Spleen (tissue), 7 donors: Measurements from ENCODE around the gene CZIB.

ENCODE experiments used
- CTCF ChIP-seq, 11 experiments: fragments of 200-600 bp in 7 of 11; fragments of 450-650 bp in 4 of 11; sonication (generic) in 4 of 11; IDR thresholded peaks in 8 of 11; conservative IDR thresholded peaks in 3 of 11; 1 replicate in 7 of 11; 2 replicates in 4 of 11; pipeline versions ENCODE4 v1.4.0 to v1.8.0; 2016 to 2021; ENCODE audit warnings: antibody characterized with exemption in 11 of 11, inconsistent platforms in 4 of 11, mild to moderate bottlenecking in 1 of 11
- POLR2A ChIP-seq, 3 donors: fragments of 450-650 bp; IDR thresholded peaks; one replicate each; pipeline ENCODE4 v1.5.1; 2017; ENCODE audit warnings: antibody characterized with exemption in 3 of 3, mild to moderate bottlenecking in 1 of 3
- POLR2AphosphoS5 ChIP-seq, 3 donors: sonication (generic); formaldehyde crosslinking; IDR thresholded peaks; one replicate each; pipeline ENCODE4 v1.5.1; 2017; ENCODE audit warnings: antibody characterized with exemption in 3 of 3
- donor health status: DM: no; HTN: no; CAD: no; lungs with moderate emphysema.
- donor health status: DM: no; HTN: no; CAD: no.
- donor health status: DM: no; HTN: no; CAD: no.

- TF ChIP-seq CTCF (IDR thresholded peaks at IDR 0.05 in 8 of 11, conservative IDR thresholded peaks at IDR 0.05 in 3 of 11) (peak in 7 of 11 experiments; percentile 27 to 51 (median 43)), POLR2AphosphoS5 (IDR thresholded peaks at IDR 0.05) (peak; percentile 96 to 98 (median 97)), POLR2A (IDR thresholded peaks at IDR 0.05) (peak in 2 of 3 donors; percentile 52 to 69)
Observed at GRCh38 chr1:53196485-53197290, 23.7 kb downstream of the CZIB start, which contains the start of gene CPT2.
